ENCODE results near the gene CFAP46. TPM values are rescaled to one million over a fixed set of nuclear protein-coding genes. Genes with fewer than 3 reads are reported as not detected.

The CFAP46 gene
- total RNA-seq, 2 donors from 2014 or later: 0.35 to 1.5 TPM

GRCh38 chr10:132840698-132841614, 101.4 kb downstream of the CFAP46 start:
- H3K4me3 ChIP-seq: no peak overlapping the region
- H3K9me3 ChIP-seq: peaks cover 0 to 22% of the 10 kb centered on the region in 2 donors
- no peak for DNase-seq (ENCODE audit: low spot score)
- no peak for TF ChIP-seq CTCF (IDR thresholded peaks at IDR 0.05)
- H3K27me3 ChIP-seq: no peaks in the 10 kb centered on the region
- H3K27ac ChIP-seq: no peak overlapping the region
- no peaks in the 10 kb centered on the region for H3K4me1 ChIP-seq
- H3K36me3 ChIP-seq: no peaks in the 10 kb centered on the region

GRCh38 chr10:132839061-132839460, 103.3 kb downstream of the CFAP46 start:
- no peak for TF ChIP-seq CTCF (IDR thresholded peaks at IDR 0.05)
- no peak for DNase-seq (ENCODE audit: low spot score)
- no peaks in the 10 kb centered on the region for H3K27me3 ChIP-seq

GRCh38 chr10:132838346-132838970, 103.9 kb downstream of the CFAP46 start:
- Histone ChIP-seq H3K36me3 (no peaks in the 10 kb centered on the region), H3K9me3 (peaks cover 0 to 22% of the 10 kb centered on the region in 2 donors), H3K27me3 (peaks cover 0 to 3% of the 10 kb centered on the region in 2 donors), H3K4me1 (no peaks in the 10 kb centered on the region), H3K4me3 (no peak overlapping the region), H3K27ac (no peak overlapping the region)
- no peak for DNase-seq (ENCODE audit: low spot score)
- TF ChIP-seq CTCF (IDR thresholded peaks at IDR 0.05): no peak

More at GRCh38 chr10:132839061-132839460, 103.3 kb downstream of the CFAP46 start:
- no peak overlapping the region for H3K4me3 ChIP-seq
- H3K4me1 ChIP-seq: no peaks in the 10 kb centered on the region
- H3K9me3 ChIP-seq: peaks cover 0 to 22% of the 10 kb centered on the region in 2 donors
- H3K27ac ChIP-seq: no peak overlapping the region
- H3K36me3 ChIP-seq: no peaks in the 10 kb centered on the region

GRCh38 chr10:132837905-132838304, 104.5 kb downstream of the CFAP46 start:
- Histone ChIP-seq H3K27me3 (peaks cover 0 to 5% of the 10 kb centered on the region in 2 donors), H3K4me3 (no peak overlapping the region), H3K27ac (no peak overlapping the region), H3K4me1 (no peaks in the 10 kb centered on the region), H3K36me3 (no peaks in the 10 kb centered on the region), H3K9me3 (peaks cover 0 to 18% of the 10 kb centered on the region in 2 donors)
- no peak for TF ChIP-seq CTCF (IDR thresholded peaks at IDR 0.05)
- no peak for DNase-seq (ENCODE audit: low spot score)

- H3K4me3 ChIP-seq: no peak overlapping the region
- DNase-seq (ENCODE audit: low spot score): no peak
- peaks cover 0 to 5% of the 10 kb centered on the region in 2 donors for H3K27me3 ChIP-seq
- H3K4me1 ChIP-seq: no peaks in the 10 kb centered on the region
- no peak overlapping the region for H3K27ac ChIP-seq
- TF ChIP-seq CTCF (IDR thresholded peaks at IDR 0.05): peak; percentile 87 to 95
- no peaks in the 10 kb centered on the region for H3K36me3 ChIP-seq
- peaks cover 0 to 9% of the 10 kb centered on the region in 2 donors for H3K9me3 ChIP-seq
These were observed 105.4 kb downstream of the CFAP46 start for GRCh38 chr10:132836832-132837540.
